ENCODE results near the gene WNT5A.

The WNT5A gene

GRCh38 chr3:55486857-55487380 is at the start of gene WNT5A:
WNT5A (minus strand) TSS chr3:55487306; CDS start chr3:55486985, 321 bp downstream.
- no peak for DNase-seq

DNA sequence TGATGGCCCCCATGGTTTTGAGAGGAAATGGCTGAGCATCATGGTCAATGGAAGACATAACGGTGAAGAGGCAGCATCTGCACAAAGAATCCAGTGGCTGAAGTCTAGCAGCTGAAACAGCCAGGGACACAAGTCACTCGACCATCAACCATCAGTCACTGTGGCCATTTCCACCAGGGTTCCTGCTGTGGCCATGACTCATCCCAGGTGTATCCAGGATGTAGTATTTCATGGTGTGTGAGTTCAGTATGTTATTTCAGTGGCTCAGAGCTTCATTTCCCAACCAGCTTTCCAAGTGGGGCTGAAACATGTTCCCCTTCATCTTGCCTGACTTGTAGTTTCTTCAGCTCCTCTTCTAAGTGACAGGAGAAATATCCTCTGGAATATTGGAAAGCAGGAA is 47.8 kb upstream of the WNT5A start:
- DNase-seq, result no peak

DNA sequence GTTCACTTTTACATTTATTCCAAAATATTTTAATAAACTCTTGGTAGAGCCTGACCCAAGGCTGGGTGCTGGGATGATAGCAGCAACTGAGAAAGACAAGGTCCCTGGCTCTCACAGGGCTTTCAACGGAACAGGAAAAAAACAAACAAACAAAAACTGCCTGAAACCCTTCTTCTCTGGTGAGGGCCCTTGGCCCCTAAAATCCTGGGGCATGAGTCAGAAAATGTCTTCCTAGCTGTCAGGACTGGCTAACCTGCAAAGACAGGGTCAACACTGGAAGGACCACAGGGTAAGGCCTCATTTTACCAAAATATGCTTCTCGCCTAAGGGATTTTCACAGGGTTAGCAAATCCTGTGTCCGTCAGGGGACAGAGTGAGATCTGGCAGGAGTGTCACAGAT is 45.7 kb upstream of the WNT5A start:
- no peak for DNase-seq

DNA sequence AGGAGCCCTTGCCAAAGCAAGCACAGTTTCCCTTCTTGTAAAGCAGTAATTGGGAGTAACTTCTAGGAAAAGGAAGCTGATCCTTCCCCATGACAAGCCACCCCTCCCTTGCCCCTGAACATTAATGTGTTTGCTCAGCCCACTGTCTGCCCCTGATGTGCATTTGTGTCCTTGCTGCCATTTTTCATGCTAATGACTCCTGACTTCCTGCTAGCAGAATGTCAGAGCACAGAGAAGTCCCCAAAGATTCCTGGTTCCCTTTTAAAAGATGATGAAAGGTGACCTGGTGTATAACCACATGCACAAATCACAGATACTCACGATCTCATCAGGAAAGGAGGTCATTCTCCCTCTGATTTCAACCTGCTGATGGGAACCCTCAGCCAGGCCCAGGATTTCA is 44.2 kb upstream of the WNT5A start:
- no peak for DNase-seq

GRCh38 chr3:55527361-55527760 is 40.3 kb upstream of the WNT5A start:
- no peak for DNase-seq

- DNase-seq, result no peak
Measured at GRCh38 chr3:55526332-55527030, 39.4 kb upstream of the WNT5A start.

GRCh38 chr3:55525436-55525835 is 38.3 kb upstream of the WNT5A start:
- DNase-seq, result no peak

GRCh38 chr3:55524565-55525244 is 37.6 kb upstream of the WNT5A start:
- no peak for DNase-seq

GRCh38 chr3:55523471-55523870 is 36.4 kb upstream of the WNT5A start:
- no peak for DNase-seq

GRCh38 chr3:55521738-55522421 is 34.8 kb upstream of the WNT5A start:
- DNase-seq, result no peak

DNA sequence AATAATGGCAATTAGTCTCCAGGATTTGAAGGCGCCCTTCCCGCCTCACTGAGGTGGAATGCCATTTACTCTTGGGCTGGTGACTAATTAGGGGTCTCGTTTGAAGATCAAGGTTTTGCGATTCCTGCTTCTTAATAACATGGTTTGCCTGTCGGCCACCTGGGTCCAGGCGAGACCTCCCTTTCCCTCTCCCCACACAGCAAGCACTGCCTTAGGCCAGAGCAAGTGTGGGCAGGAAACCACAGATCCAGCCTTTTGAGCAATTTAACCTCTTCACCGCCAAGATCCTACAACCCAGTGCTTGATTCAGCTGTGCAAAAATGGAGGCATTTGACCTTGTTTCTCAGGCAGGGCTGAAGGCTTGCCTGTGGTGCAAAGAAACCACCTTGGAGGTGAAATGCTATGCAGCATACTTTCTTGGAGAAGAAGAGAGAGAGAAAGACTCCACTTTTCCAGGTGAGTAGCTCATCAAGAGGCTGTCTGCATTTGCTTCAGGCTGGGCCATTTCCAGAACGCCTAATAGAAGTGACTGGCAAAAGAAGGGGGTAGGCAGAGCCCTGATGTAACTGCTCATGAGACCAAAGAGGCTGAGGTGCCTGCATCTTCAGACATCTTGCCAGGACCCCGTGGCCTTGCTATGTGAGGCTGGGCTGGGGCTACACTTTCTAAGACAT is 34.1 kb upstream of the WNT5A start:
- no peak for DNase-seq

DNA sequence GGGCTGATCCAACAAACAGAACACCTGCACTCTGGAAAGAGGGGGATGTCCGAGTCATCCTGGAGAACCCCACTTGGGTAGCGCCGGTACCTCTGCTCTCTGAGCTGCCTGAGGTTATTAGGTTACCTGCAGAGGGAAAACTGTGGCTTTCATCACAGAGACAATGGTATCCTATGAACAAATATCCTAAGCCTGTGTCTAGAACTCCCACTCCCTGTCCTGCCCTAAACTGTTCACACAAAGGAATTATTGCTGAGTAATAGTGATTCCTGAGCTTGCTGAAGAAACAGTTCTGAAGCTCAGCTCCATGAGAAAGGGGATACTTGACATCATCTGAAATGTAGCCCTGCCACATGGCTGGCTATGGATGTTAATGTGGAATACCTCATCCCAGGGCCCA is 31.9 kb upstream of the WNT5A start:
- DNase-seq, result no peak

GRCh38 chr3:55518451-55518850 is 31.3 kb upstream of the WNT5A start:
- DNase-seq, result no peak

GRCh38 chr3:55516392-55517030 is 29.4 kb upstream of the WNT5A start:
- DNase-seq, result no peak

DNA sequence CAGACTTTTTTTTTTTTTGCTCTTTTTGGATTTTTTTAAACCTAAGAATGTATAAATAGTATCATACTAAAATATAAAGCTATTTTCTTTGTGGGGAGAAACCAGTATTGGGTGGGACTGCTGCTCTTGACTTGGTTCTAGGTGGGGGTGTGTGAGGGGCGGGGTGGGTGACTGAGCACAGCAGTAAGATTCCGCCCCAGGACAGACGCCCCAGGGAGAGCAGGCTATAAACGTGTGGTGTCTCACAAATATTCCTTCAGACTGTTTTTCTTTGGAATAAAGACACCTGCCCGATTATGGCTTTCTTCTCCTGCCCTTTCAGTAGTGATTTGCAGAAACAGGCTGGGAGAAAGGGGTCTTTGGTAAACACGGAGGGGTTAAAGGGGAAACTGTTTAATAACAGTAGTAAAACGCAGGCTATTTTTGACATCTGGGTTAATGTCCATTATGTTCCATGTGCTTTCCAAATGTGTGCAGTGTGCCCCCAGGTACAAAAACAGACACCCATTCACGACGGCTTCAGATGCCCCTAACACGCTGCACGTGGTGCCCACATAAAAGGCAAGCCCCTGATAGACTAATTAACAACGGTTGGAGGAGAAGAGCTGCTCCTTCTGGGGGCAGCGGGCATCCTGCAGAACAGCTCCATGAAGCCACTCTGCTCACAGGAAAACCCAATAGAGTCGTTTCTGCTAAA is 28.6 kb upstream of the WNT5A start:
- no peak for DNase-seq

- DNase-seq, result no peak
Measured at GRCh38 chr3:55514962-55515361, 27.9 kb upstream of the WNT5A start.

- DNase-seq, result no peak
Measured at GRCh38 chr3:55512571-55513343, 25.7 kb upstream of the WNT5A start.

- no peak for DNase-seq
Measured at GRCh38 chr3:55511895-55512570, 24.9 kb upstream of the WNT5A start.

DNA sequence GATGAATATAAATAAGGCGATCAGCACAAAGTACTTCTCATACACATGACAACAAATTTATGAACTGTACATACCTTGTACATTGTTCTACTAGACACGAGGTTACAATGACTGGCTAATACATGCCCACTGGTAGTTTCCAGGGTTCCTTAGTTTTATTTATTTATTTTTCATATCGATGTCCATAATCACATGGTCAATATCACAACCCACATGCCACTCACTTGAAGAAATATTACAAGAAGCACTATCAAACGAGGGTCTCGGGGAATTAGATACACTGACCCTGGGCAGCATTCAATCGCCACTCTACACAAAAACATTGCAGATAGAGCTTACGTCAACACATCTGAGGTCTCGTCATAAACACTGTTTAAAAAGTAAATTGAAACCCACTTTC is 21.2 kb upstream of the WNT5A start:
- DNase-seq, result no peak

DNA sequence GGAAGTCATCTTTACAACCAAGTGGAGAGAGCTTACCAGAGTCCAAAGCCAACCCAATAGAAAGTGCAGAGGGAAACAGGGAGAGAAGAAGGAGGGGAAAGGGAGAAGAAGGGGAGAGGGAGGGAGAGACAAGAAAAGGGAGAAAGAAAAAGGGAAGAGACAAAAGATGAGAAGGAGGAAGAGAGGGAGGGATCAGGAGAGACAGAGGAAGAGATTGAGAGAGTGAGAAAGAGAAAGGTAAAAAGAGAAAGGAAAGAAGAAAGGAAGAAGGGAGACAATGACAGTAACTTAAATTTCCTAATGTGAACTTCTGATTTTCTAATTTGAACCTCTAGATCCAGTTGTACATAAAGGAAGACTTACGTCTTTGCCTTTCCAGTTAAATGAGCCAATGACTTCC is 20.7 kb upstream of the WNT5A start:
- DNase-seq, result no peak

DNA sequence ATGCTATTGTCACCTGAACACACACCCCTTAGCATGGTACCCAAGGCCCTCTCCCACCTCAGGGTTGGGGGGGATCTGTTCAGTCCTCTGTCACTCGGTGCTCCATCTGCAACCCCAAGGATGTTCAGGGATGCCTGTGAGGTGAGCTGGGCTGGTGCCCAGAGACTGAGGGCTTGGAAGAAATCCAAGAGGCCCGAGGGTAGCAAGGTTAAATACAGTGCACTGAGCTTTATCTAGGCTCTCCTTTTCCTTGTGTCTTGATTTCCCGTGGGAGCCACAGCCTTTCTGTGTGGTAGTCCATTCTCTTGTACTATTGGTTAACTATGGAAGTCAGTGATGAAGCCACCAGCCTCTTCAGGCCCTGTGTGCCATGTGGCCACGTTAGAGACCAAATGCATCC is 18.7 kb upstream of the WNT5A start:
- DNase-seq, result no peak
